NCI-H2196 treated with DMSO at 0.1 percent for 48 hours (cell line): ENCODE measurements around the gene CAMK2G.

Experiments
- DNase-seq: peaks from one replicate; lab custom pipeline; 2025; ENCODE audit not compliant: unreplicated experiment; lab: John Stamatoyannopoulos, UW

Gene CAMK2G

DNA sequence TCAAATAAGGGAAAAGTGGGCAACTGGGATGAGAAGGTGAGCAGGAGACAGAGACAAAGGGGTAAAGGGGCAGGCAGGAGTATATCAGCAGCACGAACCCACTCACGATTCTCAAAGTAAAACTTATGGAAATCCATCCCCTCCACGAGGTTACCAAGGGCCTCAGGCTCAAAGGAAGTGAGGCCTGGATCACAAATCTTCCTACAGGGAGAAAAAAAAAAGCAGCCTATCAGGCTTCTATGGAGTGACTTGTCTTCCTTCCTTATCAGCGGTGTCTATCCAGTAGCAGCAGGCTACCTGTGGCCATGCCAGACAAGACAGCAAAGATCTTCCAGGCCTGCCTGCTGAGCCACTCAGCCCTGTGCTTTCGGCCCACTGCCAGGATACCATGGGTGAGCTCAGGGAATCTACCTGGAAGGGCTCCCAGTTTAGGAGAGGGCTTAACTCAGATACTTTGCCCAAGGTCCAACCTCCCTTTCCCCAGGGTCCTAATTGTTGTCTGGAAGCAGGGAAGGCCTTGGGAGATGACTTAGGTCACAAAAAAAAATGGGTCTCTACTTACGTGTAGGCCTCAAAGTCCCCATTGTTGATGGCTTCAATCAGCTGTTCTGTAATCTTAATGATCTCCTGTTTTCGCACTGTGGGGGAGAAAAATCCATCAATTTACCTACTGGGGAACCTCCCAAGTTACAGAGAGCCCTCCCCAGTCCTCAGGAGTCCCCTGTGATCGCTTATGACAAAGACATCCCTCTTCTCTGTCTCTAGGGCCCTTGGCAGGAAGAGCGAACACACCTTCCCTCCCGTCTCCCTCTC lies 57.2 kb downstream of the CAMK2G start:
- DNase-seq = no peak

DNA sequence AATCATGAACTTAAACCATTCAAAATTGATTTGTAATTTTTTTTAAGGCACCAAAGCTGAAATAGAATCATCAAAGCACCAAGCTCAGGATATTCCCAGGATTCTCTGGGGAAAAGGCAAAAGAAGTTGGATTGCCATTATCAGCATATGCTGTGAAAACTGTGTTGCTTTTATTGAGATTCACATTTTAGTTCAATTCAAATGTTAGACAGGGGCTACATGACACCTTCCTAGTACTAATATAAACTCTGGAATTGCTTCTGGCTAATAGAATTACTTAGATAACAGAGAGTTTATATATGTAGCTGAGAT lies 58.7 kb downstream of the CAMK2G start:
- no peak for DNase-seq

GRCh38 chr10:73814896-73815718 lies 59.2 kb downstream of the CAMK2G start:
- no peak for DNase-seq

- no peak for DNase-seq
Measured at GRCh38 chr10:73814276-73814895, 60.0 kb downstream of the CAMK2G start.

DNA sequence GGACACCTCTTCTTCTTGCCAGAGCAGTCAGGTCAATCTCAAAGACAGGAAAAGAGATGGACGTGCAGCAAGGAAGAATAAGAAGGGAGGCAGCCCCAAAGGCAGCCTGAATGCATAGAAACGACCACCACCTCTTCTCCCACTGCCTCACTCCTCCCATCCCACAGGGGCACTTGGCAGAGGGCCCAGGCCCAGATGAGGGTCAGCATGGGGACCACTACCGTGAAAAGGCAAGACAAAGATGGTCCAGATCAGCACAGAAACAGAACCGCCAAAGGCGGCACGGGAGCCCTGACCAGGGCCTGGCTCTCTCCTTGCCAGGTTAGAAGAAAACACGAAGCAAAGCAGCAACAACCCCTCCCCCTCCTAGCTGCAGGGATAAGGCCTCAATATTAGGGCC lies 61.0 kb downstream of the CAMK2G start:
- no peak for DNase-seq

DNA sequence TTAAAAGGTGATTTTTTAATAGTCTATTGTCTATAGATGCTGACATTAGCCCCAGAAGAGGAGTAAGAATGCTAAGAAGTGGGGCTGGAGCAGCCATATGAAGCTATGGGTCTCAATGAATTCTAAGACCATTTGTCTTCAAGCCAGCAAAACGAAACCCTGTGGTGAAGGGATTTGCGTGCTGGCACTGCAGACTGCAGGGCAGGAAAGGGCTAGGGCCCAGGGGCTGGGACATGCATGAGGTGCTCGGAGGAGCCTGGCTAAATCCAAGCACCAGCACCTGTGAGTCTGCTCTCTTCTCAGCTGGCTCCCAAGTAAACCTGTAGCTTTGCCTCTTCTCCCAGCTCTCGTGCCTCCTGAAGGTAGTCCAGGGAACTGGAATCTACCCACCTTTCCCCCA lies 61.7 kb downstream of the CAMK2G start:
- DNase-seq = no peak

GRCh38 chr10:73810735-73811465 lies 63.5 kb downstream of the CAMK2G start:
- DNase-seq = no peak

- no peak for DNase-seq
Measured at GRCh38 chr10:73810358-73810734, 64.0 kb downstream of the CAMK2G start.

- no peak for DNase-seq
Measured at GRCh38 chr10:73809061-73809818, 65.1 kb downstream of the CAMK2G start.

DNA sequence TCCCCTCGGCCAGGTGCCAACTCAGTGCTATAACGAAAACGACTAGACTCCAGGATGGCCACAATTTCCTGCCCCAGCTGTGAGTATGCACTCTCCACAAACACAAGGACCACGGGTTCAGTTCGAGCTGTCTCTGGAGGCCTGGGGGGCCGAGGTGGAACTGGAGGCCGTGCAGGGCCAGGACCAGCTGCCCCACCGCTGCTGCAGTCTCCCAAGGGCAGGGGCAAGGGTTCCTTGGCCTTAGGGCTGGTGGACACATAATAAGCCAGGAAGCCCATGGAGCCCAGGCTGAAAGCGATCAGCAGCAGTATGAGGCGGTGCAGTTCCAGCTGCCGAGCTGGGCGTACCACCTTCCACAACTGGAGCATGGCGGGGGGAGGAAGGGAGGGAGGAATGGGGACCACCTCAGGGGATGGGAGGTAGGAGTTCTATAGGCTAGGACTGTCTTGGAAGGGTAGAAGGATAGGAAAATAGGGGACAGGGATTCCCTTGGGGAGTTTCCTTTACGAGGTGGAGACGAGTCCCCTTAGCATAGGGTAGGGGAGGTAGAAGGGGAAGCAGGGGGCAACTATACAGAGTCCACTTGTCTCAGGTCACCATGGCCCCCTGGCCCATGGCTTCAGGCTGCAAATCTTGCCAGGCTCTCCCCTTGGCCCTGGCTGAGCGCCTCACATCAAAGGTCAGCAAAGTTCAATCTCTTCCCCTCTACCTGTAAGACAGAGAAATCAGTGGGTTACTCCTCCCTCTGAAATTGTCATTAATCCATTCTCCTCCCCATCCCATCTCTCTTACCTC lies 66.1 kb downstream of the CAMK2G start:
- DNase-seq = no peak

DNA sequence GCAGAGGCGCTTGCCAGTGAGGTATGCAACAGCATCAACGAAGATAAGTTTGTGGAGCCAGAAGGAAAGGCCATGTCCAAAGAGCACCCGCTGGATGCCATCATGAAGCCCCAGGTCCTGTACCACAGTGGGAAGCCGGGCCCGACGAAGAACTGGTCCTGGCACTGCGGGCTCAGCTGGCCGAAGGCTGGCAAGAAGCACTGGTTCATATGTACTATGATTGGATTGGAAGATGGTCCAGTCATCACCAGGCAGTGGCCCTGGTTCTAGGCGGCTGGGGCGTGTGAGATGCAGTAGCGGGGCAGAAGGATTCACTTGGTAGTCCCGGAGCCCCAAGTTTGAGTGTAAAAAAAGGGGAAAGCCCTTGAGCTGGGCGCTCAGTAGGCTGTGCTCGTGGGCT lies 66.9 kb downstream of the CAMK2G start:
- DNase-seq = no peak

- DNase-seq = no peak
Measured at GRCh38 chr10:73806176-73806950, 68.0 kb downstream of the CAMK2G start.

DNA sequence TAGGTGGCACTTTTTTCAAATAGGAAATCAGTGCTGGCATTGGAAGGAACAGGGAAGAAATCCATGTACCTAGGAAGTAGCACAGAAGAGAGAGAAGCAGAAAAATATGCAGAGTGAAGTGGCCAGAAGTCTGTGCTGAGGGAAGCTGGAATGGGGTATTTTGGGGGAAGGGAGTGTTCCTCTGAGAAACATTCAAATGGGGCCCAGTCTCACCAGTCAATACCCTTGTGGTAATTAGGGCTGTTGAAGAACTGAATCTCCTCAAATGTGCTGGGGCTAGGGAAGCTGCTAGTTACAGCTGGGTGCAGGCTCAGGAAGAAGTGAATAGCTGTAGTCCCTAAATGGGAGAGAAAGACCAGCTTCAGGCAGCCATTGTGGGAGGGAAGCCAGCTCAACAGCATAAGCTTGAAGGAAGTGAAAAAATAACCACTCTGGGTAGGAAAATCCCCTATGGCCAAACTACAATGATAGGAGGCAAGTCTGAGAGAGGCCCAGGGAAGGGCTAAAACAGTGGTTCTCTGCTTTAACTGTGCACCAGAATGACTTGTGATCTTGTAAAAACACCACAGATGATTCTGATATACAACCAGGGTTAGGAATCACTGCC lies 70.6 kb downstream of the CAMK2G start:
- DNase-seq = no peak

GRCh38 chr10:73802276-73802991 lies 71.9 kb downstream of the CAMK2G start:
- no peak for DNase-seq

GRCh38 chr10:73801253-73801590 lies 73.1 kb downstream of the CAMK2G start:
- no peak for DNase-seq

- DNase-seq = no peak
Measured at GRCh38 chr10:73800560-73801252, 73.6 kb downstream of the CAMK2G start.

DNA sequence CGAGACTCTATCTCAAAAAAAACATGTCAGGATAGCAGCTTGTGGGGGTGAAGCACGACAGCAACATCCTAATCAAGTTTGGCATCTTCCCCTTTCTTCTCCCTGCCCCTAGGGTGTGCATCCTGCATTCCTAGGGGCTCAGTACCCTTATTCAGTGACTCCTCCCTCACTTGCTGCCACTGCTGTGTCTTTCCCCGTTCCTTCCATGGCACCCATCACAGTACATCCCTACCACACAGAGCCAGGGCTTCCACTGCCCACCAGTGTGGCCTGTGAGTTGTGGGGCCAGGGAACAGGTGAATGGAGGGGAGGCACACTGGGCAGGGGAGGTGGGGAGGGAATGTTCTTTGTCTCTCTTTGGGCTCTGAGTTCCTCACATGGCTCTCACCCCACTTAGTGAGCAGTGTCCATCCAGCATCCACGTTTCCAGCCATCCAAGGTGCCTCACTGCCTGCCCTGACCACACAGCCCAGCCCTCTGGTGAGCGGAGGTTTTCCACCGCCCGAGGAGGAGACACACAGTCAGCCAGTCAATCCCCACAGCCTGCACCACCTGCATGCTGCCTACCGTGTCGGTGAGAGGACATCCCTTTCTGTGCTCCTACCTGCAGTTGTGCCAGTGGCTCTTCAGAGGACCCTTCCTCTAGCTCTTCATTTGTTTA lies 74.3 kb downstream of the CAMK2G start:
- DNase-seq = no peak
